IMR-90 (cell line): ENCODE results near the gene CD19. TPM values are rescaled to one million over a fixed set of nuclear protein-coding genes. Genes with fewer than 3 reads are reported as not detected.

Experiments used
- ATAC-seq: fragments of 200-7000 bp; cut with Tn5 transposase; 2 replicates; pipeline ENCODE4 v1.9.1; 2020; ENCODE audit warnings: low read depth, mild to moderate bottlenecking, moderate library complexity
- BruUV-seq: library from RNA; stranded (reverse); fragments of 400-500 nt; replicated peaks from 2 replicates; lab custom pipeline; 2021; lab: Mats Ljungman, UMichigan
- CTCF ChIA-PET: fragments of 300-600 bp; formaldehyde crosslinking; extraction: SDS; loops from one replicate; lab custom pipeline; 2021; ENCODE audit warnings: antibody characterized with exemption; lab: Yijun Ruan, JAX
- POLR2A ChIA-PET: fragments of 300-600 bp; sonication (Branson Sonifier 250); formaldehyde crosslinking; loops from one replicate; lab custom pipeline; 2022; ENCODE audit warnings: antibody characterized with exemption; ENCODE audit not compliant: unreplicated experiment; lab: Charles Lee
- DNase-seq: peaks from one replicate; pipeline ENCODE4 v3.0.0; 2013
- H2AFZ ChIP-seq: replicated peaks from 2 replicates; pipeline ENCODE3; 2013; ENCODE audit warnings: low read length, mild to moderate bottlenecking; ENCODE audit not compliant: poor library complexity
- H2AK5ac ChIP-seq: 2 replicates; pipeline ENCODE4 v1.6.1; 2013; ENCODE audit warnings: low read depth, low read length, inconsistent platforms
- H2AK9ac ChIP-seq: replicated peaks from 2 replicates; pipeline ENCODE3; 2013; ENCODE audit warnings: mild to moderate bottlenecking, low read depth, low read length, moderate library complexity; ENCODE audit not compliant: poor library complexity
- H2BK120ac ChIP-seq: 2 replicates; pipeline ENCODE4 v1.6.1; 2013; ENCODE audit warnings: low read depth, low read length, inconsistent platforms
- H2BK15ac ChIP-seq: 3 replicates; pipeline ENCODE4 v1.6.1; 2013; ENCODE audit warnings: low read depth, low read length, inconsistent platforms
- H2BK20ac ChIP-seq: 2 replicates; pipeline ENCODE4 v1.6.1; 2013; ENCODE audit warnings: low read depth, mild to moderate bottlenecking, inconsistent platforms, low read length, moderate library complexity
- H2BK5ac ChIP-seq: 2 replicates; pipeline ENCODE4 v1.6.1; 2013; ENCODE audit warnings: mild to moderate bottlenecking, low read depth, low read length, inconsistent platforms; ENCODE audit not compliant: poor library complexity, severe bottlenecking
- H3K14ac ChIP-seq: replicated peaks from 2 replicates; pipeline ENCODE4 v1.6.1; 2013; ENCODE audit warnings: low read depth, low read length, inconsistent platforms
- H3K18ac ChIP-seq: 2 replicates; pipeline ENCODE4 v1.6.1; 2013; ENCODE audit warnings: low read depth, low read length, control low read depth
- H3K23ac ChIP-seq: 2 replicates; pipeline ENCODE4 v1.6.1; 2013; ENCODE audit warnings: low read depth, low read length, inconsistent platforms
- H3K27ac ChIP-seq: 2 replicates; pipeline ENCODE4 v1.5.1; 2013; ENCODE audit warnings: mild to moderate bottlenecking, control low read depth, low read length; ENCODE audit not compliant: insufficient read depth
- H3K27me3 ChIP-seq: 2 replicates; pipeline ENCODE4 v1.6.1; 2013; ENCODE audit warnings: low read length; ENCODE audit not compliant: control insufficient read depth, insufficient read depth
- H3K36me3 ChIP-seq: 2 replicates; pipeline ENCODE4 v1.6.1; 2013; ENCODE audit warnings: low read length, mixed read lengths; ENCODE audit not compliant: control insufficient read depth, insufficient read depth
- H3K4ac ChIP-seq: 2 replicates; pipeline ENCODE4 v1.6.1; 2013; ENCODE audit warnings: low read depth, low read length, inconsistent platforms
- H3K4me1 ChIP-seq: 2 replicates; pipeline ENCODE4 v1.6.1; 2013; ENCODE audit warnings: low read length, mixed read lengths; ENCODE audit not compliant: control insufficient read depth, insufficient read depth
- H3K4me2 ChIP-seq: 2 replicates; pipeline ENCODE4 v1.6.1; 2013; ENCODE audit warnings: low read depth, mild to moderate bottlenecking, control low read depth, low read length, moderate library complexity
- H3K4me3 ChIP-seq: 2 replicates; pipeline ENCODE4 v1.5.1; 2013; ENCODE audit warnings: low read depth, mild to moderate bottlenecking, control low read depth, low read length, moderate library complexity; ENCODE audit not compliant: insufficient read depth
- H3K56ac ChIP-seq: 2 replicates; pipeline ENCODE4 v1.6.1; 2013; ENCODE audit warnings: low read length, inconsistent platforms; ENCODE audit not compliant: insufficient read depth; ENCODE audit errors: extremely low read depth
- H3K79me1 ChIP-seq, 2 experiments: 2 replicates each; pipeline ENCODE4 v1.6.1; 2013; ENCODE audit warnings: low read length in 2 of 2, inconsistent platforms in 1 of 2, low read depth in 1 of 2
- H3K9ac ChIP-seq: 2 replicates; pipeline ENCODE4 v1.6.1; 2013; ENCODE audit warnings: low read depth, low read length, control low read depth
- H3K9me1 ChIP-seq: 2 replicates; pipeline ENCODE4 v1.6.1; 2013; ENCODE audit warnings: low read length, inconsistent platforms; ENCODE audit not compliant: insufficient read depth
- H3K9me3 ChIP-seq: 2 replicates; pipeline ENCODE4 v1.6.1; 2013; ENCODE audit warnings: low read length; ENCODE audit not compliant: control insufficient read depth, insufficient read depth
- H4K20me1 ChIP-seq: 2 replicates; pipeline ENCODE4 v1.6.1; 2013; ENCODE audit warnings: low read length, inconsistent platforms; ENCODE audit not compliant: insufficient read depth
- H4K5ac ChIP-seq: 2 replicates; pipeline ENCODE4 v1.6.1; 2013; ENCODE audit warnings: mild to moderate bottlenecking, low read depth, low read length, control low read depth
- H4K8ac ChIP-seq, 2 experiments: 2 replicates each; pipeline ENCODE4 v1.6.1; 2013; ENCODE audit warnings: low read depth in 2 of 2, low read length in 2 of 2, control low read depth in 1 of 2, inconsistent platforms in 1 of 2
- H4K91ac ChIP-seq: 2 replicates; pipeline ENCODE4 v1.6.1; 2013; ENCODE audit warnings: low read depth, low read length, inconsistent platforms; ENCODE audit not compliant: insufficient read depth
- BHLHE40 ChIP-seq: fragments of 150-350 bp; IDR thresholded peaks from 2 replicates; pipeline ENCODE4 v1.6.1; 2016; ENCODE audit warnings: mild to moderate bottlenecking, low read depth, low read length
- CEBPB ChIP-seq: IDR thresholded peaks from 2 replicates; pipeline ENCODE4 v1.6.1; 2012; ENCODE audit warnings: low read depth, low read length, improper control_type of control experiment
- CHD1 ChIP-seq: IDR thresholded peaks from 2 replicates; pipeline ENCODE4 v1.6.1; 2012; ENCODE audit warnings: low read depth, low read length, improper control_type of control experiment
- MAFK ChIP-seq: IDR thresholded peaks from 2 replicates; pipeline ENCODE4 v1.6.1; 2012; ENCODE audit warnings: low read depth, low read length, improper control_type of control experiment
- MAZ ChIP-seq: IDR thresholded peaks from 2 replicates; pipeline ENCODE4 v1.6.1; 2012; ENCODE audit warnings: low read depth, mild to moderate bottlenecking, low read length, improper control_type of control experiment, moderate library complexity, borderline replicate concordance
- MXI1 ChIP-seq: IDR thresholded peaks from 2 replicates; pipeline ENCODE4 v1.6.1; 2012; ENCODE audit warnings: low read depth, mild to moderate bottlenecking, low read length, moderate library complexity, borderline replicate concordance
- NFE2L2 ChIP-seq: fragments of 150-350 bp; IDR thresholded peaks from 2 replicates; pipeline ENCODE4 v1.6.1; 2016; ENCODE audit warnings: low read depth, mild to moderate bottlenecking, low read length
- POLR2A ChIP-seq: IDR thresholded peaks from 2 replicates; pipeline ENCODE4 v1.6.1; 2012; ENCODE audit warnings: mild to moderate bottlenecking, low read depth, low read length
- RAD21 ChIP-seq: IDR thresholded peaks from 2 replicates; pipeline ENCODE4 v1.6.1; 2012; ENCODE audit warnings: low read length, improper control_type of control experiment
- RCOR1 ChIP-seq: IDR thresholded peaks from 2 replicates; pipeline ENCODE4 v1.6.1; 2012; ENCODE audit warnings: mild to moderate bottlenecking, low read length, improper control_type of control experiment; ENCODE audit not compliant: insufficient replicate concordance
- RFX5 ChIP-seq: IDR thresholded peaks from 2 replicates; pipeline ENCODE4 v1.8.0; 2012; ENCODE audit warnings: low read depth, mild to moderate bottlenecking, low read length, moderate library complexity
- SMC3 ChIP-seq: fragments of 150-350 bp; IDR thresholded peaks from 2 replicates; pipeline ENCODE4 v1.6.1; 2016; ENCODE audit warnings: low read depth, mild to moderate bottlenecking, antibody characterized with exemption, low read length, moderate library complexity
- WGBS, 2 experiments: methylation state at CpG; one replicate each; pipeline versions ENCODE4 v1.1.5 to v1.1.7; 2013; ENCODE audit warnings: missing lambda C conversion rate in 2 of 2; ENCODE audit not compliant: insufficient read length in 1 of 2; ENCODE audit errors: extremely low coverage in 2 of 2; 5-methylcytosine and 5-hydroxymethylcytosine counted together
- dilution Hi-C: fragments of 300-500 bp; cut with HindIII; formaldehyde crosslinking; loops from one replicate; pipeline ENCODE4 v1.14.3; 2018; ENCODE audit warnings: low sequenced_read_pairs; ENCODE audit not compliant: unreplicated experiment
- in situ Hi-C: fragments of 300-500 bp; cut with MboI; formaldehyde crosslinking; loops from 3 replicates; pipeline ENCODE4 v1.14.3; 2019; ENCODE audit warnings: low sequenced_read_pairs, inconsistent platforms, mixed read lengths
- intact Hi-C: fragments of 100-400 bp; cut with micrococcal nuclease; formaldehyde crosslinking; loops from 2 replicates; pipeline ENCODE4 v1.10.0; 2022
- polyA plus RNA-seq, 3 experiments: library from polyadenylated mRNA; depleted of rRNA; stranded (reverse); fragments of >200 nt; gene quantifications; 2 replicates each; pipeline ENCODE4 v1.2.3, GENCODE V29; 2012; ENCODE audit warnings: low replicate concordance in 1 of 3
- total RNA-seq: library from RNA; depleted of rRNA; stranded (reverse); fragments of >200 nt; gene quantifications from 2 replicates; pipeline ENCODE4 v1.2.3, GENCODE V29; 2012
- TF ChIP-seq, protein P1 (sequence below): fragments of 150-350 bp; IDR thresholded peaks from 2 replicates; pipeline ENCODE4 v1.6.1; 2016; ENCODE audit warnings: low read depth, mild to moderate bottlenecking, low read length, moderate library complexity, borderline replicate concordance
- TF ChIP-seq, protein P2 (sequence below): fragments of 150-350 bp; IDR thresholded peaks from 2 replicates; pipeline ENCODE4 v1.6.1; 2017; ENCODE audit warnings: mild to moderate bottlenecking, antibody characterized with exemption, low read length, low read depth
- TF ChIP-seq, protein P3 (sequence below): conservative IDR thresholded peaks from 2 replicates; pipeline ENCODE4 v1.5.1; 2012; ENCODE audit warnings: mild to moderate bottlenecking, low read depth, low read length, improper control_type of control experiment

CD19 gene
- total and polyA plus RNA-seq, 2 of the 4 experiments (the other 2 are of a cell fraction), result not detected

DNA sequence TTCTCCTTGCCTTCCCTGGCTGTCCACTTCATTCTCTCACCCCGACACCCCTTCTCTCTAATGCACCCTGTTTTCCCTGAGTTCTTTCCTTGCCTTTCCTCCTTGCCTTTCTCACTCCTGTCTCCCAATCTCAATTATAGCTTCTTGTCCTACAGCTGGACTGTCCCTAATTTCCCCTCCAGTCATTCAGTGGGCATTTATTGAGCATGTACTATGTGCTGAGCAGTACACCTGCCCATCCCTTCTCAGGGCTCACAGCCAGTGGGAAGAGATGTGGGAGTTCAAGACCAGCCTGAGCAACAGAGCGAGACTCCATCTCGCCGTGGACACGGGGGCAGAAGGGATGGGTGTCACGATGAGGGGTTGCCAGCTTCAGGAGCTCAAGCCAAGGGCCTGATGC, 47.7 kb upstream of the CD19 start:
- Histone ChIP-seq H2BK20ac (no peak overlapping the region), H3K27me3 (no peaks in the 10 kb centered on the region), H4K20me1 (no peaks in the 10 kb centered on the region), H4K8ac (no peak overlapping the region), H3K9me1 (peaks cover 7% of the 10 kb centered on the region; the same call in 1 of the 2 replicates), H3K79me1 (peaks cover 3 to 6% of the 10 kb centered on the region in 2 experiments; a peak in 2 of 4 replicates), H2BK120ac (no peak overlapping the region), H3K9me3 (no peaks in the 10 kb centered on the region), H3K27ac (no peak overlapping the region), H2AK9ac (peak overlapping the region; percentile 42), H3K4me1 (peaks cover 7% of the 10 kb centered on the region; the same call in 1 of the 2 replicates), H3K56ac (no peak overlapping the region), H3K18ac (no peak overlapping the region), H2AK5ac (no peak overlapping the region), H3K4me2 (no peak overlapping the region), H3K14ac (no peak overlapping the region), H3K23ac (no peak overlapping the region), H4K5ac (no peak overlapping the region), H2BK5ac (no peak overlapping the region), H4K91ac (no peak overlapping the region), H3K4me3 (no peak overlapping the region), H2BK15ac (no peak overlapping the region), H3K9ac (no peak overlapping the region), H3K4ac (no peak overlapping the region), H2AFZ (no peak overlapping the region), H3K36me3 (no peaks in the 10 kb centered on the region)
- in situ Hi-C loops, result no loop called here
- 92% methylated on average over 5 of the region's 6 CpGs; no CpG with 5 or more reads in 1 of the 2 experiments for WGBS, 2 experiments
- dilution Hi-C loops, result no loop called here
- DNase-seq (no peak), ATAC-seq (no peak)
- TF ChIP-seq MAFK (no peak), RCOR1 (no peak), NFE2L2 (no peak), BHLHE40 (no peak), POLR2A (no peak), RFX5 (no peak), CHD1 (no peak), SMC3 (no peak), RAD21 (no peak), MXI1 (no peak), MAZ (no peak), CEBPB (no peak)
- TF ChIP-seq, protein P1, sequence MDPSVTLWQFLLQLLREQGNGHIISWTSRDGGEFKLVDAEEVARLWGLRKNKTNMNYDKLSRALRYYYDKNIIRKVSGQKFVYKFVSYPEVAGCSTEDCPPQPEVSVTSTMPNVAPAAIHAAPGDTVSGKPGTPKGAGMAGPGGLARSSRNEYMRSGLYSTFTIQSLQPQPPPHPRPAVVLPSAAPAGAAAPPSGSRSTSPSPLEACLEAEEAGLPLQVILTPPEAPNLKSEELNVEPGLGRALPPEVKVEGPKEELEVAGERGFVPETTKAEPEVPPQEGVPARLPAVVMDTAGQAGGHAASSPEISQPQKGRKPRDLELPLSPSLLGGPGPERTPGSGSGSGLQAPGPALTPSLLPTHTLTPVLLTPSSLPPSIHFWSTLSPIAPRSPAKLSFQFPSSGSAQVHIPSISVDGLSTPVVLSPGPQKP, result no peak
- TF ChIP-seq, protein P2, sequence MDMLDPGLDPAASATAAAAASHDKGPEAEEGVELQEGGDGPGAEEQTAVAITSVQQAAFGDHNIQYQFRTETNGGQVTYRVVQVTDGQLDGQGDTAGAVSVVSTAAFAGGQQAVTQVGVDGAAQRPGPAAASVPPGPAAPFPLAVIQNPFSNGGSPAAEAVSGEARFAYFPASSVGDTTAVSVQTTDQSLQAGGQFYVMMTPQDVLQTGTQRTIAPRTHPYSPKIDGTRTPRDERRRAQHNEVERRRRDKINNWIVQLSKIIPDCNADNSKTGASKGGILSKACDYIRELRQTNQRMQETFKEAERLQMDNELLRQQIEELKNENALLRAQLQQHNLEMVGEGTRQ, result no peak
- TF ChIP-seq, protein P3, sequence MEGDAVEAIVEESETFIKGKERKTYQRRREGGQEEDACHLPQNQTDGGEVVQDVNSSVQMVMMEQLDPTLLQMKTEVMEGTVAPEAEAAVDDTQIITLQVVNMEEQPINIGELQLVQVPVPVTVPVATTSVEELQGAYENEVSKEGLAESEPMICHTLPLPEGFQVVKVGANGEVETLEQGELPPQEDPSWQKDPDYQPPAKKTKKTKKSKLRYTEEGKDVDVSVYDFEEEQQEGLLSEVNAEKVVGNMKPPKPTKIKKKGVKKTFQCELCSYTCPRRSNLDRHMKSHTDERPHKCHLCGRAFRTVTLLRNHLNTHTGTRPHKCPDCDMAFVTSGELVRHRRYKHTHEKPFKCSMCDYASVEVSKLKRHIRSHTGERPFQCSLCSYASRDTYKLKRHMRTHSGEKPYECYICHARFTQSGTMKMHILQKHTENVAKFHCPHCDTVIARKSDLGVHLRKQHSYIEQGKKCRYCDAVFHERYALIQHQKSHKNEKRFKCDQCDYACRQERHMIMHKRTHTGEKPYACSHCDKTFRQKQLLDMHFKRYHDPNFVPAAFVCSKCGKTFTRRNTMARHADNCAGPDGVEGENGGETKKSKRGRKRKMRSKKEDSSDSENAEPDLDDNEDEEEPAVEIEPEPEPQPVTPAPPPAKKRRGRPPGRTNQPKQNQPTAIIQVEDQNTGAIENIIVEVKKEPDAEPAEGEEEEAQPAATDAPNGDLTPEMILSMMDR, result no peak
- CTCF ChIA-PET, result no interaction called here
- POLR2A ChIA-PET, result no interaction called here
- intact Hi-C loops, result loop anchor here (5.0 kb wide), 1 partner anchor 33 kb away; no protein-coding TSS in a partner anchor
- BruUV-seq, result no TSS peak
